Natural killer cell treated with Interleukin-12 subunit alpha and Interleukin-12 subunit beta and Interleukin-15 and Interleukin-18, amount 100 ng/mL, for 72 hours (primary cell): ENCODE measurements around the gene MYH10. TPM values are rescaled to one million over a fixed set of nuclear protein-coding genes. Genes with fewer than 3 reads are reported as not detected.
A peak's percentile ranks its signal among the peaks of the same experiment; 100 is the strongest.

Experiments
- ATAC-seq, 2 donors: fragments of 150-1000 bp; cut with Tn5 transposase in 1 of 2; sonication (Bioruptor Pico), chemical (Tn5 transposase) in 1 of 2; 2 replicates each; pipeline ENCODE4 v1.10.0; 2021
- DNase-seq: peaks from one replicate; pipeline ENCODE4 v3.0.0; 2022; ENCODE audit warnings: low spot score
- H3K27ac Mint-ChIP-seq, 2 donors: 1 replicate in 1 of 2; 2 replicates in 1 of 2; pipeline ENCODE4 v1.8.0; 2022; ENCODE audit warnings: mixed read lengths in 2 of 2, mild to moderate bottlenecking in 1 of 2, moderate library complexity in 1 of 2
- H3K27me3 Mint-ChIP-seq, 2 donors: 1 replicate in 1 of 2; 2 replicates in 1 of 2; pipeline ENCODE4 v1.8.0; 2022; ENCODE audit warnings: mixed read lengths in 2 of 2
- H3K36me3 Mint-ChIP-seq: one replicate; pipeline ENCODE4 v1.8.0; 2022; ENCODE audit warnings: mixed read lengths
- H3K4me1 Mint-ChIP-seq, 2 donors: 1 replicate in 1 of 2; 2 replicates in 1 of 2; pipeline ENCODE4 v1.8.0; 2022; ENCODE audit warnings: low read depth in 2 of 2, mixed read lengths in 2 of 2, mild to moderate bottlenecking in 1 of 2
- H3K4me3 Mint-ChIP-seq: one replicate; pipeline ENCODE4 v1.8.0; 2022; ENCODE audit warnings: mixed read lengths
- H3K9me3 Mint-ChIP-seq: 2 replicates; pipeline ENCODE4 v1.8.0; 2022; ENCODE audit warnings: mixed read lengths
- total RNA-seq, 2 donors: library from RNA; stranded (reverse); gene quantifications; one replicate each; pipeline ENCODE4 v1.2.3, GENCODE V29; 2022

The MYH10 gene
- total RNA-seq, 2 donors from 2014 or later, result 1.9 TPM

GRCh38 chr17:8577868-8578267, 52.7 kb downstream of the MYH10 start:
- DNase-seq (no peak), ATAC-seq (no peak)
- Mint-ChIP-seq H3K9me3 (no peaks in the 10 kb centered on the region), H3K27ac (no peak overlapping the region), H3K4me1 (no peaks in the 10 kb centered on the region), H3K27me3 (peaks cover 10 to 22% of the 10 kb centered on the region in 2 donors), H3K36me3 (no peaks in the 10 kb centered on the region), H3K4me3 (no peak overlapping the region)

GRCh38 chr17:8576559-8577294, 53.8 kb downstream of the MYH10 start:
- Mint-ChIP-seq H3K4me3 (no peak overlapping the region), H3K9me3 (no peaks in the 10 kb centered on the region), H3K4me1 (no peaks in the 10 kb centered on the region), H3K27me3 (peaks cover 9 to 25% of the 10 kb centered on the region in 2 donors), H3K27ac (no peak overlapping the region), H3K36me3 (no peaks in the 10 kb centered on the region)
- no peak for DNase-seq
- ATAC-seq, result no peak

- no peaks in the 10 kb centered on the region for H3K4me1 Mint-ChIP-seq
- H3K36me3 Mint-ChIP-seq, result no peaks in the 10 kb centered on the region
- peaks cover 4 to 27% of the 10 kb centered on the region in 2 donors for H3K27me3 Mint-ChIP-seq
- no peak overlapping the region for H3K4me3 Mint-ChIP-seq
- ATAC-seq (no peak), DNase-seq (no peak)
- H3K27ac Mint-ChIP-seq, result no peak overlapping the region
- no peaks in the 10 kb centered on the region for H3K9me3 Mint-ChIP-seq
Measured at GRCh38 chr17:8574687-8575086, 55.8 kb downstream of the MYH10 start.

GRCh38 chr17:8572764-8573163, 57.8 kb downstream of the MYH10 start:
- DNase-seq (no peak), ATAC-seq (no peak)
- no peaks in the 10 kb centered on the region for H3K36me3 Mint-ChIP-seq
- H3K4me3 Mint-ChIP-seq, result no peak overlapping the region
- H3K4me1 Mint-ChIP-seq, result no peaks in the 10 kb centered on the region
- no peaks in the 10 kb centered on the region for H3K9me3 Mint-ChIP-seq
- no peak overlapping the region for H3K27ac Mint-ChIP-seq
- H3K27me3 Mint-ChIP-seq, result peaks cover 9 to 34% of the 10 kb centered on the region in 2 donors

GRCh38 chr17:8563981-8564602, 66.4 kb downstream of the MYH10 start:
- H3K27me3 Mint-ChIP-seq, result peaks cover 7 to 15% of the 10 kb centered on the region in 2 donors
- ATAC-seq, result no peak
- H3K9me3 Mint-ChIP-seq, result no peaks in the 10 kb centered on the region
- no peaks in the 10 kb centered on the region for H3K36me3 Mint-ChIP-seq
- DNase-seq, result no peak
- no peaks in the 10 kb centered on the region for H3K4me1 Mint-ChIP-seq
- no peak overlapping the region for H3K27ac Mint-ChIP-seq
- no peak overlapping the region for H3K4me3 Mint-ChIP-seq

GRCh38 chr17:8563024-8563776, 67.3 kb downstream of the MYH10 start:
- H3K36me3 Mint-ChIP-seq, result no peaks in the 10 kb centered on the region
- no peaks in the 10 kb centered on the region for H3K9me3 Mint-ChIP-seq
- DNase-seq (no peak), ATAC-seq (no peak)
- no peaks in the 10 kb centered on the region for H3K4me1 Mint-ChIP-seq
- H3K4me3 Mint-ChIP-seq, result no peak overlapping the region
- H3K27me3 Mint-ChIP-seq, result peaks cover 2 to 14% of the 10 kb centered on the region in 2 donors
- no peak overlapping the region for H3K27ac Mint-ChIP-seq

- Mint-ChIP-seq H3K4me1 (no peaks in the 10 kb centered on the region), H3K9me3 (no peaks in the 10 kb centered on the region), H3K4me3 (no peak overlapping the region), H3K27ac (no peak overlapping the region), H3K27me3 (peaks cover 19 to 37% of the 10 kb centered on the region in 2 donors), H3K36me3 (no peaks in the 10 kb centered on the region)
- DNase-seq (no peak), ATAC-seq (no peak)
Measured at GRCh38 chr17:8558144-8558543, 72.4 kb downstream of the MYH10 start.

- Mint-ChIP-seq H3K36me3 (no peaks in the 10 kb centered on the region), H3K4me1 (no peaks in the 10 kb centered on the region), H3K9me3 (no peaks in the 10 kb centered on the region), H3K27me3 (peaks cover 23 to 44% of the 10 kb centered on the region in 2 donors), H3K27ac (no peak overlapping the region), H3K4me3 (no peak overlapping the region)
- ATAC-seq (peak in 1 of 2 donors; percentile 17), DNase-seq (no peak)
Measured at GRCh38 chr17:8557176-8557806, 73.2 kb downstream of the MYH10 start.

- no peak overlapping the region for H3K4me3 Mint-ChIP-seq
Measured at GRCh38 chr17:8556074-8556473, 74.5 kb downstream of the MYH10 start.

GRCh38 chr17:8555062-8555461, 75.5 kb downstream of the MYH10 start:
- ATAC-seq, result no peak
- no peak overlapping the region for H3K4me3 Mint-ChIP-seq
- DNase-seq, result no peak
- no peaks in the 10 kb centered on the region for H3K36me3 Mint-ChIP-seq
- H3K9me3 Mint-ChIP-seq, result no peaks in the 10 kb centered on the region
- H3K27ac Mint-ChIP-seq, result no peak overlapping the region
- H3K4me1 Mint-ChIP-seq, result no peaks in the 10 kb centered on the region
- peaks cover 25 to 34% of the 10 kb centered on the region in 2 donors for H3K27me3 Mint-ChIP-seq

More at GRCh38 chr17:8556074-8556473, 74.5 kb downstream of the MYH10 start:
- no peak overlapping the region for H3K27ac Mint-ChIP-seq
- H3K27me3 Mint-ChIP-seq, result peaks cover 25 to 41% of the 10 kb centered on the region in 2 donors
- H3K36me3 Mint-ChIP-seq, result no peaks in the 10 kb centered on the region
- no peaks in the 10 kb centered on the region for H3K9me3 Mint-ChIP-seq
- DNase-seq (no peak), ATAC-seq (no peak)
- H3K4me1 Mint-ChIP-seq, result no peaks in the 10 kb centered on the region

GRCh38 chr17:8552577-8553320, 77.8 kb downstream of the MYH10 start:
- DNase-seq, result no peak
- H3K9me3 Mint-ChIP-seq, result no peaks in the 10 kb centered on the region
- no peak for ATAC-seq
- H3K27me3 Mint-ChIP-seq, result peaks cover 25 to 34% of the 10 kb centered on the region in 2 donors
- no peaks in the 10 kb centered on the region for H3K4me1 Mint-ChIP-seq
- H3K4me3 Mint-ChIP-seq, result no peak overlapping the region
- no peak overlapping the region for H3K27ac Mint-ChIP-seq
- H3K36me3 Mint-ChIP-seq, result no peaks in the 10 kb centered on the region

GRCh38 chr17:8542599-8543502, 87.7 kb downstream of the MYH10 start:
- H3K4me3 Mint-ChIP-seq, result no peak overlapping the region
- no peaks in the 10 kb centered on the region for H3K9me3 Mint-ChIP-seq
- no peak overlapping the region for H3K27ac Mint-ChIP-seq
- no peaks in the 10 kb centered on the region for H3K4me1 Mint-ChIP-seq
- ATAC-seq, result no peak
- no peaks in the 10 kb centered on the region for H3K36me3 Mint-ChIP-seq
- H3K27me3 Mint-ChIP-seq, result peaks cover 5 to 16% of the 10 kb centered on the region in 2 donors
- DNase-seq, result no peak
